Inflammatory macrophage treated with lipopolysaccharide for 4 hours (primary cell): Measurements from ENCODE around the gene FAM20C.
"Not testable (repeated sequence)": the region's sequence is repeated elsewhere in the genome, so short reads cannot be mapped to it uniquely, and the experiment has no call there.

ENCODE experiments used
- DNase-seq: peaks from one replicate; pipeline ENCODE4 v3.0.0-alpha.2; 2020

Gene FAM20C

DNA sequence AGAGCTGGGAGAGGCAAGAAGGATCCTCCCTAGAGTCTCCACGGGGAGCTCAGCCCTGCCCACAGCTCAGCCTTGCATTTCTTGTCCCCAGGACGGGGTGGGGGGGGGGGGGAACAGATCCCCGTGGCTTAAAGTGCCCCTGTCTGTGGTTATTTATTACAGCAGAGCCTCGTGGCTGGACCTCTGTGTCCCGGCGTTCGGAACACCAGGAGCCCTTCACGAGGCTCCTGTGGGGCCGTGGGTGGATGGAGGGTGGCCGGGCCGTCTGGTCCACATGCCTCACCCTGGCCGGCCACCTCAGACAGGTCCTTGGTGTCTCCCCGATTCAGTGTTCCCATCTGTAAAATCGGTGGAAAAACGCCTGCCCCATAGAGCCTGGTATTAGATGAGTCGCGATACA lies 37.9 kb downstream of the FAM20C start:
- no peak for DNase-seq

- no peak for DNase-seq
Observed at GRCh38 chr7:231030-231857, 38.9 kb downstream of the FAM20C start.

GRCh38 chr7:231858-232246 lies 39.5 kb downstream of the FAM20C start:
- DNase-seq: no peak

GRCh38 chr7:232410-233248 lies 40.3 kb downstream of the FAM20C start:
- DNase-seq: no peak

GRCh38 chr7:233249-234035 lies 41.1 kb downstream of the FAM20C start:
- DNase-seq: no peak

GRCh38 chr7:234051-234707 lies 41.8 kb downstream of the FAM20C start:
- no peak for DNase-seq

DNA sequence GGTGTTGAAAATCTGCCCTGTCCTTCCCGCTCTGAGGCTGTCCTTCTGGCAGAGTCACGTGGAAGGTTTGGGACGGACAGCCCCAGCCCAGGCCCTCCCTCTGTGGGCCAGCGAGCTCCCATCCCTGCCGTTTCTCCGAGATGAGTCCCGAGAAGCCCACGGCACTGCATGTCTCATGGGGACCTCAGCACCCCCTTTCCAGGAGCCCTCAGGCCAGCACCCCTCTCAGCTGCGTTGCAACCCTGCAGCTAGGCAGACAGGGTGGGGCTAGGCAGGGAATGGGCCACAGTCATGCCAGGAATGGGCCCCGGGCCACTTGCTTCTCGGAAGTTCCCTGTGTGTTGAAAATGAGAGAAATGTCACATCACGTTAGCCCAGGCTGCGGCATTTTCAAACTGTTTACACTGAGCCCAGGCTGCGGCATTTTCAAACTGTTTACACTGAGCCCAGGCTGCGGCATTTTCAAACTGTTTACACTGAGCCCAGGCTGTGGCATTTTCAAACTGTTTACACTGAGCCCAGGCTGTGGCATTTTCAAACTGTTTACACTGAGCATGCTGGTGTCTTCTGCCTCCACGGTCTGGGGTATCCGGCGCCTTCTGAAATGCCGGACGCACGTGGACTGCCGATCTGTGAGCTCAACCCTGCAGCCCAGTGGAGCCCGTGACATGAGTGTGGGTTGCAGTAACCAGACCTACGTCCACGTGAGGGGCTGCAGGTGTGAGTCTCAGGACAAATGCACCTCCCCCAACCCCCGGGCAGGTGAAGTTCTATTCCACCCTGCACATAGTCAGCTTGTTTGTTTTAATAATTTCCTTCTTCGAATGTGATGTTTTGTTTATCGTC lies 42.6 kb downstream of the FAM20C start:
- DNase-seq: no peak

DNA sequence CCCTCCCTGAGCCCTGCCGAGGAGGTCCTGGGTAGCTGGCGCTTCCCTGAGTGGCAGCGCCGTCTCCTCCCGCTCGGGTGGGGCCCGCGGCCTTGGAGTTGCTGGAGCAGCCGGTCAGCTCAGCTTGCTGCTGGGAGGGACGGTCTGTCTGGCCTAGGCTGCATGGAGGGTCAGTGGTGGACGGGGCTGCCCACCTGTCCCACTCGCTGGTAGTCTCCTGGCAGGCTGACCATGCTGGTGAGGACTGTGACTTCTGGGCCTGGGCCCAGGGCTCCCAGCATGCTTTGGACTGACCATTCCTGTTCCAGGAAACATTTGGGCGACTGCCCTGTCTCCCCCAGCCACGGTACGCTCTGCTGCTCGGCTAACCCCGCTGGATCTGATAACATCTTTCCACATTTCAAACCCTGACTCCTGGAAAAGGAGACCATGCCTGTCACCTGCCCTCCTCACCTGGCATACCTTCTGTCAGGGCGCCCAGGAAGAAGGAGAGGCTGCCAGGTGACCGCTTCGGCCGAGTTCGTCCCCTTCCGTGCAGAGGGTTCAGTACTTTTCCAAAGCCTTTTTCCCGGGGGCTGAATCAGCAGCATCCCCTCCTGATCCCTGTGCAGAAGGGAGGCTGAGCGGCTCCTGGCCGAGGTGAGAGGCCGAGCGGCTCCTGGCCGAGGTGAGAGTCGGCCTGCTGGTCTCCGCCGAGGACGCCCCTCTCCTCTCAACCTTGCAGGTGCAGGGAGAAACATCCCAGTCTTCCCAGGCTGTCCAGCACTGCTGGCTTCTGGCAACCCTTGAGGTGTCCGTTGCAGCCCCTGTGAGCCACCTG lies 43.4 kb downstream of the FAM20C start:
- DNase-seq: no peak

- no peak for DNase-seq
Observed at GRCh38 chr7:236967-237366, 44.6 kb downstream of the FAM20C start.

DNA sequence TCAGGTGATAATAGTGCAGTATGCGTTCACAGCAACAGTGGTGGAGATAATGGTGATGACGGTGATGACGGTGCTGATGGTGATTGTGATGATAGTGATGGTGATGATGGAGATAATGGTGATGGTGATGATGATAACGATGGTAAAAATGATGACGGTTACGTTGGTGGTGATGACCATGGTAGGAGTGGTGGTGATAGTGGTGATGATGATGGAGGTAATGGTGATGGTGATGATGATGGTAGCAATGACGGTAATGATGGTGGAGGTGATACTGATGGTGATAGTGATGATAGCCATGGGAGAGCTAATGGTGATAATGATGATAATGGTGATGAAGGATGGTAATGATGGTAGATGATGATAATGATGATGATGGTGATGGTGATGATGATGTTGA lies 45.0 kb downstream of the FAM20C start:
- DNase-seq: no peak

DNA sequence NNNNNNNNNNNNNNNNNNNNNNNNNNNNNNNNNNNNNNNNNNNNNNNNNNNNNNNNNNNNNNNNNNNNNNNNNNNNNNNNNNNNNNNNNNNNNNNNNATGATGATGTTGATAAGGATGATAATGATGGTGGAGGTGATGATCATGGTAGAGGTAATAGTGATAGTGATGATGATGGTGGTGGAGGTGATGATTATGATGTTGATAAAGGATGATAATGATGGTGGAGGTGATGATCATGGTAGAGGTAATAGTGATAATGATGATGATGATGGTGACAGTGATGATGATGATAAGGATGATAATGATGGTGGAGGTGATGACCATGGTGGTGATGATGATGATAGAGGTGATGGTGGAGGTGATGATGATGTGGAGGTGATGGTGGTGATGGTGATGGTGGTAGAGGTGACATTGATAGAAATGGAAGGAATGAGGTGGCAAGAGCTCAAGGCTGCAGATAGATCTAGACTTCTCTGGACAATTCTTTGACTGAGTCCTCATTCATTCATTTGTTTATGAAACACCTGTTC lies 47.8 kb downstream of the FAM20C start:
- no peak for DNase-seq

DNA sequence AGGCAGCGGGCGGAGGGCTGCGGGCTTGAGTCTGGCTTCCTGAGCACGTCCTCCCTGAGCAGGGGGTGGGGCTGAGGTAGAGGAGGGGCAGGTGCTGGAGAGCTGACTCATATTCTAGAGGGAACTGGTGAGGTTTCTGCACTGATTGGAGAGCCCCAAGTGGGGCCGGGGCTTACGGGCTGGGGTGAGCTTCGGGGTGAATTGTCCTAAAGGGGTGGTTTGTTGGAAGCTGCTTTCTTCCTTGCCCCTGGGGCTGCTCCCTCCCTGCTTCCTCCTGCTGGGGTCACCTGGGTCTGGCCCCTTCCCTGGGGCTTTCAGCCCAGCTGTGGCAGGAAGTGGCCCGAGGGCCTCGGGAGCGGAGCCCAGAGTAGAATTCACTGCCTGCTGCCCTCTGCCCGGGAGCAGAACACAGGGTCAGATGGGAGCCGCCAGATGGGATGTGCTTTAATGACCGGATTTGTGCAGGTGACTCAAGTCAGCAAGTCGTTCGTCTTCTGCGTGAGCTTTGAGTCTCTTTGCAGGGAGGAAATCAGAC lies 48.6 kb downstream of the FAM20C start:
- no peak for DNase-seq

DNA sequence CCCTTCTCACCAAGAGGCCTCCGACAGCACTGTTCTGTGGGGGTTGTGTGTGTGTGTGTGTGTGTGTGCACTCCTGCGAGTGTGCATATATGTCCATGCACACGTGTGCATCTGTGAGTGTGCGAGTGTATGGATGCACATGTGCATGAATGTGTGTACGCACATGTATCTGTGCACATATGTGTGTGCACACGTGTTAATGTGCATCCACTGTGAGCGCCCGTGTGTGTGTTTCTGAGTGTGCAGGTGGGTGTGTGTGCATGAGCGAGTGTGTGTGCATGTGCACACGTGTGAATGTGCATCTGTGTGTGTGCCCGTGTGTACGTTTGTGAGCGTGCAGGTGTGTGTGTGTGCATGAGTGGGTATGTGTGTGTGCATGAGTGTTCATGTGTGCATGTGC lies 49.1 kb downstream of the FAM20C start:
- no peak for DNase-seq

- not testable (repeated sequence) for DNase-seq
Observed at GRCh38 chr7:242826-243579, 50.6 kb downstream of the FAM20C start.

DNA sequence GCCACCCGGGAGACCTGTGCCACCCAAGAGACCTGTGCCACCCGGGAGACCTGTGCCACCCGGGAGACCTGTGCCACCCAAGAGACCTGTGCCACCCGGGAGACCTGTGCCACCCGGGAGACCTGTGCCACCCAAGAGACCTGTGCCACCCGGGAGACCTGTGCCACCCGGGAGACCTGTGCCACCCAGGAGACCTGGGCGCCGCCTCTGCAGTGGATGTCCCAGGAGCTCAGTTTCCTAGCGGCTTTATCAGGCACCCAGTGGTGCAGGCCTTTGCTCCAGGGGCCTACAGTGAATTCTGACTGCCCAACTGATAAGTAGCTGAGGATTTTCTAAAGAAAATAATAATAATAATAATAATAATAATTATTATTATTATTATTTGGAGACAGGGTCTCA lies 51.2 kb downstream of the FAM20C start:
- DNase-seq: not testable (repeated sequence)

- no peak for DNase-seq
Observed at GRCh38 chr7:244974-245373, 52.6 kb downstream of the FAM20C start.

DNA sequence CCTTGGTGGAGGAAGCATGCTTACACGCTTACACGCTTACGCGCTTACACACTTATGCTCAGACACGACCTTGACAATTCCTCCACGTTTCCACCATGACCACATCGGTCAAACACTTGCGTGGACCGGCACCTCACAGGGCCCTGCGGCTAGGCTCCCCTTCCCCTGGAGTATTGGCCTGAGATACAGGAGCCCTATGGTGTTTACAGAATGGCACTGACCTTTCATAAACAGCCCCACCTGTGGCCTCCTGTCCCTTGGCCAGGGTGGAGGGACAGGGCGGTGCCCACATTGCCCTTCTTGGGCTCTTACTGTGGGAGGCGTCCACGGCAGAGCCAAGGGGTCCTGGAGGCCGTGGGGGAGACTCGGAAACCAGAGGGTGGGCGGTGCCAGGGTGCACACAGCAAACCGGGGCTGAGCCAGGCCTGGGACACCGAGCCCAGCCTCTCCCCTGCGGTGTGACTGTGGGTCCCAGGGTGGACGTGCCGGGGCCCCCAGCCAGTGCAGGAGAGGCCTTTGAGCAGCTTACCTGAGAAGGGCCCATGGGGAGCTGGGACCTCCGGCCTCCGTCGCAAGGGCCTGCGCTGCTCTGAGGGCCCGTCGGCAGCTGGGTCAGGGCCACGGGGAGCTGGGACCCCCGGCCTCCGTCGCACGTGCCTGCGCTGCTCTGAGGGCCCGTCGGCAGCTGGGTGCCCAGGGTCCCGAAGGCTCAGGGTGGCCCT lies 53.4 kb downstream of the FAM20C start:
- DNase-seq: no peak

DNA sequence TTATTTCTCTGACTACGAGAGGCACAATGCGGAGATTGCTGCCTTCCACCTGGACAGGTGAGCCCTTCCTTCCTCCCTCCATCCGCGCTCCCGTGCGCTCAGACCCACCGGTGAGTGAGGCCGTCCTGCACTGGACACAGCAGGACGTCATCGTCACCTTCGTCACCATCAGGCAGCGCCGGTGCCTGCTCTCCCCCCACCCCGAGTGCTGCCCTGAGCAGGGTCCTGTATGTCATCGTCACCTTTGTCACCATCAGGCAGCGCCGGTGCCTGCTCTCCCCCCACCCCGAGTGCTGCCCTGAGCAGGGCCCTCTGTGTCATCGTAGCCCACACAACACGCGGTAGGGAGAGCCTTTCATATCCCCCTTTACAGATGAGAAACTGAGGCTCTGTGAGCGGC lies 54.1 kb downstream of the FAM20C start:
- DNase-seq: no peak

- DNase-seq: no peak
Observed at GRCh38 chr7:247181-247580, 54.8 kb downstream of the FAM20C start.
